A549 (cell line): ENCODE measurements around the gene MAML2. TPM values are rescaled to one million over a fixed set of nuclear protein-coding genes. Genes with fewer than 3 reads are reported as not detected.
A peak's percentile ranks its signal among the peaks of the same experiment; 100 is the strongest.

ENCODE experiments used
- ATAC-seq, 2 experiments: fragments of 200-7000 bp in 1 of 2; fragments of >200 bp in 1 of 2; cut with Nextera tagmentation in 1 of 2; cut with Tn5 transposase in 1 of 2; 3 replicates each; pipeline versions ENCODE4 v1.8.0 to v1.9.1; 2018 to 2020; ENCODE audit warnings: mild to moderate bottlenecking in 1 of 2, moderate library complexity in 1 of 2
- CTCF ChIA-PET: fragments of 300-600 bp; sonication (Branson Sonifier 250); formaldehyde crosslinking; extraction: SDS; loops from one replicate; lab custom pipeline; 2021; ENCODE audit warnings: antibody characterized with exemption, inconsistent platforms; lab: Yijun Ruan, JAX
- POLR2A ChIA-PET: fragments of 350-600 bp; formaldehyde crosslinking; extraction: SDS; loops from one replicate; lab custom pipeline; 2021; ENCODE audit warnings: antibody characterized with exemption, inconsistent platforms; lab: Yijun Ruan, JAX
- DNase-seq, 2 experiments: peaks; one replicate each; pipeline versions ENCODE4 v3.0.0 to v3.0.0-alpha.2; 2011 to 2016; ENCODE audit warnings: low read depth in 1 of 2, low spot score in 1 of 2
- FAIRE-seq: peaks from 2 replicates; lab custom pipeline; 2011; peaks lifted over from hg19 to GRCh38; lab: Jason Lieb, UNC
- H3K27ac ChIP-seq, 2 experiments: fragments of >200 bp; sonication (Bioruptor Twin); formaldehyde crosslinking; 3 replicates each; pipeline ENCODE4 v1.5.1; 2016 to 2017
- H3K4me1 ChIP-seq: fragments of >200 bp; sonication (Bioruptor Twin); formaldehyde crosslinking; 3 replicates; pipeline ENCODE4 v1.6.1; 2016
- H3K4me2 ChIP-seq: fragments of >200 bp; sonication (Bioruptor Twin); formaldehyde crosslinking; 3 replicates; pipeline ENCODE4 v1.6.1; 2016
- H3K4me3 ChIP-seq: fragments of >200 bp; sonication (Bioruptor Twin); formaldehyde crosslinking; 3 replicates; pipeline ENCODE4 v1.5.1; 2016
- H3K9me3 ChIP-seq: fragments of >200 bp; sonication (Bioruptor Twin); formaldehyde crosslinking; 3 replicates; pipeline ENCODE4 v1.6.1; 2016
- BHLHE40 ChIP-seq: IDR thresholded peaks from 2 replicates; pipeline ENCODE4 v1.6.1; 2012; ENCODE audit warnings: low read depth, low read length, inconsistent platforms
- CBX8 ChIP-seq: fragments of 200-600 bp; sonication (generic); IDR thresholded peaks from 2 replicates; pipeline ENCODE4 v1.6.1; 2016
- CEBPB ChIP-seq, 2 experiments: fragments of >200 bp in 1 of 2; sonication (Bioruptor Twin) in 1 of 2; formaldehyde crosslinking in 1 of 2; IDR thresholded peaks; 2 replicates each; pipeline ENCODE4 v1.6.1; 2012 to 2016
- CHD4 ChIP-seq: fragments of 200-600 bp; sonication (generic); IDR thresholded peaks from 2 replicates; pipeline ENCODE4 v1.6.1; 2016; ENCODE audit warnings: antibody characterized with exemption, mild to moderate bottlenecking, borderline replicate concordance
- EHMT2 ChIP-seq: fragments of 200-600 bp; sonication (generic); IDR thresholded peaks from 2 replicates; pipeline ENCODE4 v1.6.1; 2016; ENCODE audit warnings: antibody characterized with exemption, low read depth, mild to moderate bottlenecking, moderate library complexity
- ESRRA ChIP-seq: fragments of 150-350 bp; IDR thresholded peaks from 2 replicates; pipeline ENCODE4 v1.6.1; 2014; ENCODE audit warnings: mild to moderate bottlenecking, low read length, borderline replicate concordance
- FOSB ChIP-seq: fragments of 250-450 bp; sonication (Bioruptor Pico); IDR thresholded peaks from 2 replicates; pipeline ENCODE4 v1.5.0; 2020; ENCODE audit warnings: mild to moderate bottlenecking, moderate library complexity
- FOXS1 ChIP-seq: fragments of 250-450 bp; sonication (Bioruptor Pico); IDR thresholded peaks from 2 replicates; pipeline ENCODE4 v1.5.0; 2020; ENCODE audit warnings: mild to moderate bottlenecking, moderate library complexity
- HEYL ChIP-seq: fragments of 250-450 bp; sonication (Bioruptor Pico); IDR thresholded peaks from 2 replicates; pipeline ENCODE4 v1.8.0; 2021; ENCODE audit warnings: mild to moderate bottlenecking, moderate library complexity
- HOXB13 ChIP-seq: fragments of 250-450 bp; sonication (Bioruptor Pico); IDR thresholded peaks from 2 replicates; pipeline ENCODE4 v1.5.0; 2020; ENCODE audit warnings: low read depth, mild to moderate bottlenecking, moderate library complexity
- HOXB5 ChIP-seq: fragments of 250-450 bp; sonication (Bioruptor Pico); IDR thresholded peaks from 2 replicates; pipeline ENCODE4 v1.5.0; 2020; ENCODE audit warnings: mild to moderate bottlenecking, moderate library complexity
- JUN ChIP-seq, 2 experiments: fragments of >200 bp; sonication (Bioruptor Twin); formaldehyde crosslinking; IDR thresholded peaks; 2 replicates in 1 of 2; 3 replicates in 1 of 2; pipeline ENCODE4 v1.6.1; 2016 to 2017
- KDM1A ChIP-seq: fragments of 200-600 bp; sonication (generic); IDR thresholded peaks from 2 replicates; pipeline ENCODE4 v1.6.1; 2016; ENCODE audit warnings: low read depth, mild to moderate bottlenecking
- KDM5A ChIP-seq: fragments of 200-600 bp; sonication (generic); IDR thresholded peaks from 2 replicates; pipeline ENCODE4 v1.6.1; 2016; ENCODE audit warnings: antibody characterized with exemption, mild to moderate bottlenecking
- MAFK ChIP-seq: fragments of 450-650 bp; IDR thresholded peaks from 2 replicates; pipeline ENCODE4 v1.6.1; 2014; ENCODE audit not compliant: partially characterized antibody
- NFE2L2 ChIP-seq: fragments of 150-350 bp; conservative IDR thresholded peaks from 2 replicates; pipeline ENCODE4 v1.6.1; 2014; ENCODE audit warnings: low read length
- NPAS2 ChIP-seq: fragments of 250-450 bp; sonication (Bioruptor Pico); IDR thresholded peaks from 2 replicates; pipeline ENCODE4 v1.8.0; 2022; ENCODE audit warnings: mild to moderate bottlenecking, moderate library complexity, borderline replicate concordance
- NR3C1 ChIP-seq: fragments of >200 bp; sonication (Bioruptor Twin); formaldehyde crosslinking; IDR thresholded peaks from 3 replicates; pipeline ENCODE4 v1.6.1; 2017
- RARB ChIP-seq: fragments of 250-450 bp; sonication (Bioruptor Pico); IDR thresholded peaks from 2 replicates; pipeline ENCODE4 v1.8.0; 2021; ENCODE audit warnings: mild to moderate bottlenecking, moderate library complexity
- RCOR1 ChIP-seq: fragments of 150-350 bp; IDR thresholded peaks from 2 replicates; pipeline ENCODE4 v1.6.1; 2014; ENCODE audit warnings: antibody characterized with exemption, low read length, low read depth
- RFX5 ChIP-seq: fragments of 450-650 bp; IDR thresholded peaks from 2 replicates; pipeline ENCODE4 v1.7.1; 2014; ENCODE audit warnings: antibody characterized with exemption, mild to moderate bottlenecking, moderate library complexity
- SMC3 ChIP-seq: fragments of >200 bp; sonication (Bioruptor Twin); formaldehyde crosslinking; IDR thresholded peaks from 3 replicates; pipeline ENCODE4 v1.6.1; 2018; ENCODE audit warnings: inconsistent platforms
- ZC3H11A ChIP-seq: fragments of 450-650 bp; IDR thresholded peaks from 2 replicates; pipeline ENCODE4 v1.6.1; 2014; ENCODE audit warnings: antibody characterized with exemption, mild to moderate bottlenecking
- WGBS: methylation state at CpG from one replicate; pipeline ENCODE4 v1.1.6; 2017; ENCODE audit errors: missing lambda C conversion rate; 5-methylcytosine and 5-hydroxymethylcytosine counted together
- polyA plus RNA-seq, 4 experiments: library from polyadenylated mRNA; depleted of rRNA in 3 of 4; stranded (reverse); fragments of >200 nt; fragmentation: RNase III in 1 of 4; extraction: RNeasy Plus Mini Kit Qiagen cat#74134 plus additional on column Dnase treatment in 1 of 4; gene quantifications; 2 replicates in 3 of 4; 3 replicates in 1 of 4; pipeline ENCODE4 v1.2.3, GENCODE V29; 2011 to 2017
- TF ChIP-seq, protein P1 (sequence below): fragments of >200 bp; sonication (Bioruptor Twin); formaldehyde crosslinking; IDR thresholded peaks from 3 replicates; pipeline ENCODE4 v1.6.1; 2016
- TF ChIP-seq, protein P2 (sequence below): fragments of 150-350 bp; IDR thresholded peaks from 2 replicates; pipeline ENCODE4 v1.6.1; 2014; ENCODE audit warnings: low read depth, mild to moderate bottlenecking, low read length
- TF ChIP-seq, protein P3 (sequence below): IDR thresholded peaks from 2 replicates; pipeline ENCODE4 v1.6.1; 2012
- TF ChIP-seq, protein P4 (sequence below): fragments of 200-600 bp; sonication (generic); IDR thresholded peaks from 2 replicates; pipeline ENCODE4 v1.6.1; 2016; ENCODE audit warnings: antibody characterized with exemption, mild to moderate bottlenecking, moderate library complexity
- TF ChIP-seq, protein P5 (sequence below): fragments of 250-450 bp; sonication (Bioruptor Pico); IDR thresholded peaks from 2 replicates; pipeline ENCODE4 v1.5.0; 2021; ENCODE audit warnings: mild to moderate bottlenecking, moderate library complexity, borderline replicate concordance
- TF ChIP-seq, protein P6 (sequence below): fragments of >200 bp; sonication (Bioruptor Twin); formaldehyde crosslinking; IDR thresholded peaks from 3 replicates; pipeline ENCODE4 v1.5.1; 2016

Gene MAML2
- polyA plus RNA-seq, 2 of the 4 experiments (the other 2 are of a cell fraction), result 1.5 to 2.5 TPM

DNA sequence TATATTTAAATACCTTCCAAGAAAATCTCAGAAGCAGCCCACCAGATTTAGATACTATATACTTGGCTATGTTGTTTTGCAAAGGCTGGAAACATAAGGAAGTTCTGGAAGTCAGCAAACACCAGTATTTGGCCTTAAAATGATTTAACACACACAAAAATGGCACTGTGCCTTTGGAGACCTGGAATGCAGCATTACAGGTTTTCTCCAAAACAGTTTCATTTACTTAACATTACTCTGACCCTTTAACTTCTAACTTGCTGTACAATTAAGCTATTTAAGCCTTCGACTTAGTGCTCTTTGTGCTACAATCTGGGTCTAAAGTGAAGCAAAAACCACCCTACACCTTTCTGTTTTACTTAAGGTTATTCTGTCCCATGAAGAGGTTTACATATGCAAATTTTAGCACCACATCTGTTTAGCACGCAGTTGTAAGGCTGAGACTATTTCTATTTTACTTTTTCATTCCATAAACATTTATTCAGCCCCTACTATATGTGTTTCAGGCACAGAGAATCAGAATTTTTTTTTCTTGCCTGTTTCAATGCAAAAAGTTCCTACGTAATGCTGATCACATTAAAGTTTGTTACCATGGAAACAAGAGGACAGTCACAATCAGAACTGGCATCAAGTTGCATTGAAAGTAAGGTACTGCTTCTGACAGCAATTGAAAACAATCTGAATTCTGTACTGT, 70.3 kb downstream of the MAML2 start:
- ATAC-seq (no peak), DNase-seq (peak in 1 of 2 experiments; percentile 9), FAIRE-seq (no peak)
- ChIA-PET CTCF (no interaction called here), POLR2A (no interaction called here)
- Histone ChIP-seq H3K4me2 (no peak overlapping the region), H3K27ac (no peak overlapping the region), H3K4me3 (no peak overlapping the region), H3K4me1 (no peaks in the 10 kb centered on the region), H3K9me3 (no peaks in the 10 kb centered on the region)
- WGBS, result 83% methylated on average over 3 of the region's 3 CpGs
- TF ChIP-seq MAFK, result no peak
- TF ChIP-seq, protein P1, sequence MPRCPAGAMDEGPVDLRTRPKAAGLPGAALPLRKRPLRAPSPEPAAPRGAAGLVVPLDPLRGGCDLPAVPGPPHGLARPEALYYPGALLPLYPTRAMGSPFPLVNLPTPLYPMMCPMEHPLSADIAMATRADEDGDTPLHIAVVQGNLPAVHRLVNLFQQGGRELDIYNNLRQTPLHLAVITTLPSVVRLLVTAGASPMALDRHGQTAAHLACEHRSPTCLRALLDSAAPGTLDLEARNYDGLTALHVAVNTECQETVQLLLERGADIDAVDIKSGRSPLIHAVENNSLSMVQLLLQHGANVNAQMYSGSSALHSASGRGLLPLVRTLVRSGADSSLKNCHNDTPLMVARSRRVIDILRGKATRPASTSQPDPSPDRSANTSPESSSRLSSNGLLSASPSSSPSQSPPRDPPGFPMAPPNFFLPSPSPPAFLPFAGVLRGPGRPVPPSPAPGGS, result no peak
- no peak for TF ChIP-seq ZC3H11A
- TF ChIP-seq RARB (CRISPR knock-in tag), result no peak
- TF ChIP-seq JUN (IDR thresholded peaks at IDR 0.05), result no peak
- no peak for TF ChIP-seq HEYL (CRISPR knock-in tag)
- TF ChIP-seq RFX5, result no peak
- no peak for TF ChIP-seq HOXB13 (CRISPR knock-in tag)
- TF ChIP-seq, protein P2, sequence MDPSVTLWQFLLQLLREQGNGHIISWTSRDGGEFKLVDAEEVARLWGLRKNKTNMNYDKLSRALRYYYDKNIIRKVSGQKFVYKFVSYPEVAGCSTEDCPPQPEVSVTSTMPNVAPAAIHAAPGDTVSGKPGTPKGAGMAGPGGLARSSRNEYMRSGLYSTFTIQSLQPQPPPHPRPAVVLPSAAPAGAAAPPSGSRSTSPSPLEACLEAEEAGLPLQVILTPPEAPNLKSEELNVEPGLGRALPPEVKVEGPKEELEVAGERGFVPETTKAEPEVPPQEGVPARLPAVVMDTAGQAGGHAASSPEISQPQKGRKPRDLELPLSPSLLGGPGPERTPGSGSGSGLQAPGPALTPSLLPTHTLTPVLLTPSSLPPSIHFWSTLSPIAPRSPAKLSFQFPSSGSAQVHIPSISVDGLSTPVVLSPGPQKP, result no peak
- no peak for TF ChIP-seq KDM5A
- TF ChIP-seq BHLHE40, result no peak
- TF ChIP-seq, protein P3, sequence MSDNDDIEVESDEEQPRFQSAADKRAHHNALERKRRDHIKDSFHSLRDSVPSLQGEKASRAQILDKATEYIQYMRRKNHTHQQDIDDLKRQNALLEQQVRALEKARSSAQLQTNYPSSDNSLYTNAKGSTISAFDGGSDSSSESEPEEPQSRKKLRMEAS, result no peak
- TF ChIP-seq NPAS2, result no peak
- TF ChIP-seq, protein P4, sequence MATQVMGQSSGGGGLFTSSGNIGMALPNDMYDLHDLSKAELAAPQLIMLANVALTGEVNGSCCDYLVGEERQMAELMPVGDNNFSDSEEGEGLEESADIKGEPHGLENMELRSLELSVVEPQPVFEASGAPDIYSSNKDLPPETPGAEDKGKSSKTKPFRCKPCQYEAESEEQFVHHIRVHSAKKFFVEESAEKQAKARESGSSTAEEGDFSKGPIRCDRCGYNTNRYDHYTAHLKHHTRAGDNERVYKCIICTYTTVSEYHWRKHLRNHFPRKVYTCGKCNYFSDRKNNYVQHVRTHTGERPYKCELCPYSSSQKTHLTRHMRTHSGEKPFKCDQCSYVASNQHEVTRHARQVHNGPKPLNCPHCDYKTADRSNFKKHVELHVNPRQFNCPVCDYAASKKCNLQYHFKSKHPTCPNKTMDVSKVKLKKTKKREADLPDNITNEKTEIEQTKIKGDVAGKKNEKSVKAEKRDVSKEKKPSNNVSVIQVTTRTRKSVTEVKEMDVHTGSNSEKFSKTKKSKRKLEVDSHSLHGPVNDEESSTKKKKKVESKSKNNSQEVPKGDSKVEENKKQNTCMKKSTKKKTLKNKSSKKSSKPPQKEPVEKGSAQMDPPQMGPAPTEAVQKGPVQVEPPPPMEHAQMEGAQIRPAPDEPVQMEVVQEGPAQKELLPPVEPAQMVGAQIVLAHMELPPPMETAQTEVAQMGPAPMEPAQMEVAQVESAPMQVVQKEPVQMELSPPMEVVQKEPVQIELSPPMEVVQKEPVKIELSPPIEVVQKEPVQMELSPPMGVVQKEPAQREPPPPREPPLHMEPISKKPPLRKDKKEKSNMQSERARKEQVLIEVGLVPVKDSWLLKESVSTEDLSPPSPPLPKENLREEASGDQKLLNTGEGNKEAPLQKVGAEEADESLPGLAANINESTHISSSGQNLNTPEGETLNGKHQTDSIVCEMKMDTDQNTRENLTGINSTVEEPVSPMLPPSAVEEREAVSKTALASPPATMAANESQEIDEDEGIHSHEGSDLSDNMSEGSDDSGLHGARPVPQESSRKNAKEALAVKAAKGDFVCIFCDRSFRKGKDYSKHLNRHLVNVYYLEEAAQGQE, result no peak
- no peak for TF ChIP-seq SMC3
- TF ChIP-seq KDM1A, result no peak
- TF ChIP-seq, protein P5, sequence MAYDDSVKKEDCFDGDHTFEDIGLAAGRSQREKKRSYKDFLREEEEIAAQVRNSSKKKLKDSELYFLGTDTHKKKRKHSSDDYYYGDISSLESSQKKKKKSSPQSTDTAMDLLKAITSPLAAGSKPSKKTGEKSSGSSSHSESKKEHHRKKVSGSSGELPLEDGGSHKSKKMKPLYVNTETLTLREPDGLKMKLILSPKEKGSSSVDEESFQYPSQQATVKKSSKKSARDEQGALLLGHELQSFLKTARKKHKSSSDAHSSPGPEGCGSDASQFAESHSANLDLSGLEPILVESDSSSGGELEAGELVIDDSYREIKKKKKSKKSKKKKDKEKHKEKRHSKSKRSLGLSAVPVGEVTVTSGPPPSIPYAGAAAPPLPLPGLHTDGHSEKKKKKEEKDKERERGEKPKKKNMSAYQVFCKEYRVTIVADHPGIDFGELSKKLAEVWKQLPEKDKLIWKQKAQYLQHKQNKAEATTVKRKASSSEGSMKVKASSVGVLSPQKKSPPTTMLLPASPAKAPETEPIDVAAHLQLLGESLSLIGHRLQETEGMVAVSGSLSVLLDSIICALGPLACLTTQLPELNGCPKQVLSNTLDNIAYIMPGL, result no peak
- TF ChIP-seq NFE2L2, result no peak

DNA sequence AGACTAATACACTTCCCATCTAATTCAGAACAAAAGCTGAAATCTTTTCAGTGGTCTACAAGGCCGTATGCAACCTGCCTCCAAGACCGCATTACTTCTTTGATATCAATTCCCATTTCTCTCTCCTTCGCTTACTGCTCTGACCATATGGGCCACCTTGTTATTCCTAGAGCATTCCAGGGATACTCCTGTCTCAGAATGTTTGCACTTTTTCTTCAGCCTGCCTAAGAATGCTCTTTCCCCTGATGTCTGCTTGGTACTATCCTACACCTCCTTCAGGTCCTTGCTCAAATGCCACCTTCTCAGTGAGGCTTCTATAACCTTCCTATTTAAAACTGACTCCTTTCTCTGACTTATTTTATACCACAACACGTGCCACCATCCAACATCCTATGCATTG, 71.2 kb downstream of the MAML2 start:
- Histone ChIP-seq H3K4me1 (no peaks in the 10 kb centered on the region), H3K4me2 (no peak overlapping the region), H3K4me3 (no peak overlapping the region), H3K9me3 (no peaks in the 10 kb centered on the region), H3K27ac (no peak overlapping the region)
- DNase-seq, result no peak
- ChIA-PET CTCF (no interaction called here), POLR2A (no interaction called here)
- FAIRE-seq, result no peak
- WGBS, result 94% methylated on average over 4 of the region's 4 CpGs
- no peak for ATAC-seq
- no peak for TF ChIP-seq HOXB5 (CRISPR knock-in tag)
- TF ChIP-seq CEBPB (IDR thresholded peaks at IDR 0.05), result no peak
- TF ChIP-seq NPAS2, result no peak
- no peak for TF ChIP-seq NR3C1
- TF ChIP-seq CHD4, result no peak
- TF ChIP-seq SMC3, result no peak
- TF ChIP-seq FOXS1 (CRISPR knock-in tag), result no peak
- TF ChIP-seq RCOR1, result no peak
- no peak for TF ChIP-seq EHMT2
- TF ChIP-seq FOSB (CRISPR knock-in tag), result no peak
- TF ChIP-seq, protein P6, sequence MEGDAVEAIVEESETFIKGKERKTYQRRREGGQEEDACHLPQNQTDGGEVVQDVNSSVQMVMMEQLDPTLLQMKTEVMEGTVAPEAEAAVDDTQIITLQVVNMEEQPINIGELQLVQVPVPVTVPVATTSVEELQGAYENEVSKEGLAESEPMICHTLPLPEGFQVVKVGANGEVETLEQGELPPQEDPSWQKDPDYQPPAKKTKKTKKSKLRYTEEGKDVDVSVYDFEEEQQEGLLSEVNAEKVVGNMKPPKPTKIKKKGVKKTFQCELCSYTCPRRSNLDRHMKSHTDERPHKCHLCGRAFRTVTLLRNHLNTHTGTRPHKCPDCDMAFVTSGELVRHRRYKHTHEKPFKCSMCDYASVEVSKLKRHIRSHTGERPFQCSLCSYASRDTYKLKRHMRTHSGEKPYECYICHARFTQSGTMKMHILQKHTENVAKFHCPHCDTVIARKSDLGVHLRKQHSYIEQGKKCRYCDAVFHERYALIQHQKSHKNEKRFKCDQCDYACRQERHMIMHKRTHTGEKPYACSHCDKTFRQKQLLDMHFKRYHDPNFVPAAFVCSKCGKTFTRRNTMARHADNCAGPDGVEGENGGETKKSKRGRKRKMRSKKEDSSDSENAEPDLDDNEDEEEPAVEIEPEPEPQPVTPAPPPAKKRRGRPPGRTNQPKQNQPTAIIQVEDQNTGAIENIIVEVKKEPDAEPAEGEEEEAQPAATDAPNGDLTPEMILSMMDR, result no peak
- no peak for TF ChIP-seq RFX5
- no peak for TF ChIP-seq ESRRA
- TF ChIP-seq CBX8, result no peak
- TF ChIP-seq RARB (CRISPR knock-in tag), result no peak
- no peak for TF ChIP-seq HEYL (CRISPR knock-in tag)
- TF ChIP-seq, all 56 proteins: peak for 0
